Measurements from ENCODE around the gene CDK2AP2.
"Not testable (repeated sequence)": the region's sequence is repeated elsewhere in the genome, so short reads cannot be mapped to it uniquely, and the experiment has no call there.

CDK2AP2 gene, protein sequence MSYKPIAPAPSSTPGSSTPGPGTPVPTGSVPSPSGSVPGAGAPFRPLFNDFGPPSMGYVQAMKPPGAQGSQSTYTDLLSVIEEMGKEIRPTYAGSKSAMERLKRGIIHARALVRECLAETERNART

DNA sequence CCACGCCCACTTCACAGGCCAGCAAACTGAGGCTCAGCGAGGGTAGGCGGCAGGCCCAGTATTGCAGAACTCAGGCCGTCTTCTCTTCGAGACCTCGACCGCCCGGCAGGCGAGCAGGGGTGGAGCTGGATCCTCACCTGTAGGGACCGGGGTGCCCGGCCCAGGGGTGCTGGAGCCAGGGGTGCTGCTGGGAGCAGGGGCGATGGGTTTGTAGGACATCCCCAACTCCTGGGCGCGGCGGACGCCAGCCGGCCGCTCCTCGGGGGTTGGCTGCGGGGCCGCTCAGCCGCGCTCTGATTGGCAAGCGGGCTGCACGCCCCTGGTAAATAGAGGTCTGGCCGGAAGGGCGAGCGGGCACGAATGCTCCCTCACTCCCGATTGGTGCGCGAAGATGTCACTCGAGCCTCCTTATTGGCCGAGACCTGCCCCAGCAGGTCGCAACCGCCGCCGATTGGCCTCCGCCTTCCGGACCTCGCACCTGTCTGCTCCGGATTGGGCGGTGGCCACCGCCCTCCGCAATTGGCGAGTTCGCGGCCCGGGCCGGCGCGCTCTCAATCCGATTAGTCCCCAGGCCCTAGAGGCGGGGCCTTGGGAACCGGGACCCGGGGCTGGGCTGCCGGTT lies at the start of gene CDK2AP2:
TSS of gene CDK2AP2 (minus strand) at position 299 of the 622 bp plus-strand sequence. CDS start at position 219, 80 bp downstream.
- Histone ChIP-seq H3K4me3 (ENCODE audit: low read depth, low read length) (peak within 1 kb of the TSS; percentile 89), H3K4me1 (ENCODE audit: control insufficient read depth, insufficient read depth, low read length) (peaks cover 23% of the 10 kb centered on the region), H3K9me3 (ENCODE audit: control insufficient read depth, insufficient read depth, low read depth, low read length) (no peaks in the 10 kb centered on the region), H3K9ac (ENCODE audit: low read length) (peak within 1 kb of the TSS; percentile 67), H3K27ac (ENCODE audit: low read depth, low read length) (peak within 1 kb of the TSS; percentile 75; the same call in 1 of the 2 replicates), H3K36me3 (ENCODE audit: control insufficient read depth, insufficient read depth, low read length) (0 out of 2 replicates have a peak, but pooled peaks cover 2% of the 10 kb centered on the region), H3K27me3 (ENCODE audit: control insufficient read depth, insufficient read depth, low read length) (peaks cover 11% of the 10 kb centered on the region)

DNA sequence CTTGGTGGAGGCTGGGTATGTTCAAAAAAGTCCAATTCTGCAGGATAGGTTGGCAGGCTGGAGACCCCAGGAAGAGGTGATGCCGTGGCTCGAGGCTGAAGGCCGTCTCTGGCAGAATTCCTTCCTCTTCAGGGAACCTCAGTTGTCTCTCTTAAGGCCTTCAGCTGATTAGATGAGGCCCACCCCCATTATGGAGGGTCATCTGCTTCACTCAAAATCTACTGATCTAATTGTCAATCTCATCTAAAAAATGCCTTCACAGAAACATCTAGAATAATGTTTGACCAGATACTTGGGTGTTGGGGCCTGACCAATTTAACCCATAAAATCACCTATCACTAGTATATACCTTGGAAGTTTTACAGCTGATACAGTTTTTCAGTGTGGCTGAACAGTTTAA lies 48.3 kb upstream of the CDK2AP2 start:
- Histone ChIP-seq H3K9ac (ENCODE audit: low read length) (no peak overlapping the region), H3K4me1 (ENCODE audit: control insufficient read depth, insufficient read depth, low read length) (no peaks in the 10 kb centered on the region), H3K36me3 (ENCODE audit: control insufficient read depth, insufficient read depth, low read length) (no peaks in the 10 kb centered on the region), H3K4me3 (ENCODE audit: low read depth, low read length) (no peak overlapping the region), H3K27me3 (ENCODE audit: control insufficient read depth, insufficient read depth, low read length) (no peaks in the 10 kb centered on the region), H3K27ac (ENCODE audit: low read depth, low read length) (no peak overlapping the region), H3K9me3 (ENCODE audit: control insufficient read depth, insufficient read depth, low read depth, low read length) (peaks cover 14% of the 10 kb centered on the region)

DNA sequence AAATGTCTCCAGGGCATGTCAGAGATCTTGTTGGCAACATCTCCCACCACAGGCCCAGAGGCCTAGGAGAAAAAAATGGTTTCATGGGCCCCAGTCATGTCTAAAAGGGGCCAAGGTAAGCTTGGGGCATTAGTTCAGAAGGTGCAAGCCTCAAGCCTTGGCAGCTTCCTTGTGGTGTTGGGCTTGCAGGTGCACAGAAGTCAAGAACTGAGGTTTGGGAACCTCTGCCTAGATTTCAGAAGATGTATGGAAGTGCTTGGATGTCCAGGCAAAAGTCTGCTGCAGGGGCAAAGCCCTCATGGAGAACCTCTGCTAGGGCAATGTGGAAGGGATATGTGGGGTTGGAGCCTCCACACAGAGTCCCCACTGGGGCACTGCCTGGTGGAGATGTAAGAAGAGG lies 43.7 kb upstream of the CDK2AP2 start:
- H3K4me1 ChIP-seq (ENCODE audit: control insufficient read depth, insufficient read depth, low read length); H3K36me3 ChIP-seq (ENCODE audit: control insufficient read depth, insufficient read depth, low read length): not testable (repeated sequence)
- peaks cover 23% of the 10 kb centered on the region for H3K9me3 ChIP-seq (ENCODE audit: control insufficient read depth, insufficient read depth, low read depth, low read length)

DNA sequence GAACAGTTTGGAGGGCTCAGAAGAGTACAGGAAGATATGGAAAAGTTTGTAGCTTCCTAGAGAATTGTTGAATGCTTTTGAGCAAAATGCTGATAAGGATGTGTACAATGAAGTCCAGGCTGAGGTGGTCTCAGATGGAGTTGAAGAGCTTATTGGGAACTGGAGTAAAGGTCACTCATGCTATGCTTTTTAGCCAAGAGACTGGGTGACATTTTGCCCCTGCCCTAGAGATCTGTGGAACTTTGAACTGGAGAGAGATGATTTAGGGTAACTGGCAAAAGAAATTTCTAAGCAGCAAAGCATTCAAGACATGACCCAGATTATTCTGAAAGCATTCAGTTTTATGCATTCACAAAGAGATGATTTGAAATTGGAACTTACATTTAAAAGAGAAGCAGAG lies 43.2 kb upstream of the CDK2AP2 start:
- Histone ChIP-seq H3K36me3 (ENCODE audit: control insufficient read depth, insufficient read depth, low read length) (no peaks in the 10 kb centered on the region), H3K4me1 (ENCODE audit: control insufficient read depth, insufficient read depth, low read length) (no peaks in the 10 kb centered on the region)

More for the DNA sequence above, 43.7 kb upstream of the CDK2AP2 start:
- H3K27ac ChIP-seq (ENCODE audit: low read depth, low read length); H3K4me3 ChIP-seq (ENCODE audit: low read depth, low read length); H3K9ac ChIP-seq (ENCODE audit: low read length); H3K27me3 ChIP-seq (ENCODE audit: control insufficient read depth, insufficient read depth, low read length): not testable (repeated sequence)

DNA sequence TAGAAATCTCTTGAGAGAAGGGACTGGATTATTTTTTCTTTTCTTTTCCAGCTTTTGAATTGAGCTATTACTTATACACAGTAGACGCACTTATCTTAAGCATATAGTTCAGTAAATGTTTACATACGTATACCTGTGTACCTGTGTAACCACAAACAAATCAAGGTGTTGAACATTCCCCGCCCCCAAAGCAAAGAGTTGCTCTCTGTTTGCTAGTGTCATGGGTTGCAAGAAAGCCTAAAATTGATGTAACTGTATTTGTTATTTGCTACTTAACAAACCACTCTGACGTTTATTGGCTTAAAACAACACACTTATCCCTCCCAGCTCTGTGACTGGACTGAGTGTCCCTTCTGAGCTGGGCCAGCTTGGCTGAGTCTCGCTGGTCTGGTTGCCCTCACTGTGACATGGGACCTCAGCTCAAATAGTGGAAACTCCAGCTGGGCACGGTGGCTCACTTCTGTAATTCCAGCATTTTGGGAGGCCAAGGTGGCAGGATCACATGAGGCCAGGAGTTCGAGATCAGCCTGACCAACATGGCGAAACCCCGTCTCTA lies 40.7 kb upstream of the CDK2AP2 start:
- H3K4me1 ChIP-seq (ENCODE audit: control insufficient read depth, insufficient read depth, low read length), result no peaks in the 10 kb centered on the region
- H3K9me3 ChIP-seq (ENCODE audit: control insufficient read depth, insufficient read depth, low read depth, low read length), result peaks cover 23% of the 10 kb centered on the region
- no peak overlapping the region for H3K4me3 ChIP-seq (ENCODE audit: low read depth, low read length)
- H3K27me3 ChIP-seq (ENCODE audit: control insufficient read depth, insufficient read depth, low read length), result no peaks in the 10 kb centered on the region
- H3K36me3 ChIP-seq (ENCODE audit: control insufficient read depth, insufficient read depth, low read length), result no peaks in the 10 kb centered on the region
- no peak overlapping the region for H3K9ac ChIP-seq (ENCODE audit: low read length)
- no peak overlapping the region for H3K27ac ChIP-seq (ENCODE audit: low read depth, low read length)

More for the DNA sequence above, 43.2 kb upstream of the CDK2AP2 start:
- H3K9me3 ChIP-seq (ENCODE audit: control insufficient read depth, insufficient read depth, low read depth, low read length), result peaks cover 23% of the 10 kb centered on the region
- H3K27ac ChIP-seq (ENCODE audit: low read depth, low read length), result no peak overlapping the region
- H3K4me3 ChIP-seq (ENCODE audit: low read depth, low read length), result no peak overlapping the region
- no peaks in the 10 kb centered on the region for H3K27me3 ChIP-seq (ENCODE audit: control insufficient read depth, insufficient read depth, low read length)
- no peak overlapping the region for H3K9ac ChIP-seq (ENCODE audit: low read length)

DNA sequence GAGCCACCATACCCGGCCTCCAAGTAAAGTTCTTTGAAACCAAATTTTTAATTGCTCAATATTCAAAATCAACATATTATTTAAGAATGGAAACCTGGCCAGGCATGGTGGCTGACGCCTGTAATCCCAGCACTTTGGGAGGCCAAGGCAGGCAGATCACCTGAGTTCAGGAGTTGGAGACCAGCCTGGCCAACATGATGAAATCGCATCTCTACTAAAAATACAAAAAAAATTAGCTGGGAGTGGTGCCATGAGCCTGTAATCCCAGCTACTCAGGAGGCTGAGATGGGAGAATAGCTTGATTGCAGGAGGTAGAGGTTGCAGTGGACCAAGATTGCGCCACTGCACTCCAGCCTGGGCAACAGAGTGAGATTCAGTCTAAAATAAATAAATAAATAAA lies 40.1 kb upstream of the CDK2AP2 start:
- H3K9ac ChIP-seq (ENCODE audit: low read length); H3K27me3 ChIP-seq (ENCODE audit: control insufficient read depth, insufficient read depth, low read length); H3K27ac ChIP-seq (ENCODE audit: low read depth, low read length); H3K4me3 ChIP-seq (ENCODE audit: low read depth, low read length); H3K4me1 ChIP-seq (ENCODE audit: control insufficient read depth, insufficient read depth, low read length); H3K36me3 ChIP-seq (ENCODE audit: control insufficient read depth, insufficient read depth, low read length): not testable (repeated sequence)
- H3K9me3 ChIP-seq (ENCODE audit: control insufficient read depth, insufficient read depth, low read depth, low read length), result peaks cover 23% of the 10 kb centered on the region

DNA sequence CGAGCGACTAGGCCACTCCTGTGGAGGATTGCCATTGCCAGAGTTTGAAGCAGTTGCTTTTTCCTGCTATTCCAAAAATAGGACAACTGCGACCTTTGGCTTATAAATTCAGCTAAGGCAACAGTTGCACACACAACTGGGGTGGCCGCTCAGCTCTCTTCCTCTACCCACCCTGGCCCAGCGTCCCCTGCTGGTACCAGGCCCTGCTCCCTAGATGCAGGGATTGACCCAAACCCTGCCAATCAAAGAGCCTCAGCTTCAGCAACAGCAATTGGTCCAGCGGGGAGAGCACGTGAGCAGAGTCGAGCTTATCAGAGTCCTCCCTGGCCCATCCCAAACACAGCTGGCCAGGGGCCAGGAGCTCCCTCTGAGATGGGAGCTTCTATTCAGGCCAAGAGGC lies 37.3 kb upstream of the CDK2AP2 start:
- Histone ChIP-seq H3K36me3 (ENCODE audit: control insufficient read depth, insufficient read depth, low read length) (no peaks in the 10 kb centered on the region), H3K9ac (ENCODE audit: low read length) (no peak overlapping the region), H3K27me3 (ENCODE audit: control insufficient read depth, insufficient read depth, low read length) (no peaks in the 10 kb centered on the region), H3K4me3 (ENCODE audit: low read depth, low read length) (no peak overlapping the region), H3K4me1 (ENCODE audit: control insufficient read depth, insufficient read depth, low read length) (peaks cover 7% of the 10 kb centered on the region), H3K9me3 (ENCODE audit: control insufficient read depth, insufficient read depth, low read depth, low read length) (no peaks in the 10 kb centered on the region), H3K27ac (ENCODE audit: low read depth, low read length) (no peak overlapping the region)

DNA sequence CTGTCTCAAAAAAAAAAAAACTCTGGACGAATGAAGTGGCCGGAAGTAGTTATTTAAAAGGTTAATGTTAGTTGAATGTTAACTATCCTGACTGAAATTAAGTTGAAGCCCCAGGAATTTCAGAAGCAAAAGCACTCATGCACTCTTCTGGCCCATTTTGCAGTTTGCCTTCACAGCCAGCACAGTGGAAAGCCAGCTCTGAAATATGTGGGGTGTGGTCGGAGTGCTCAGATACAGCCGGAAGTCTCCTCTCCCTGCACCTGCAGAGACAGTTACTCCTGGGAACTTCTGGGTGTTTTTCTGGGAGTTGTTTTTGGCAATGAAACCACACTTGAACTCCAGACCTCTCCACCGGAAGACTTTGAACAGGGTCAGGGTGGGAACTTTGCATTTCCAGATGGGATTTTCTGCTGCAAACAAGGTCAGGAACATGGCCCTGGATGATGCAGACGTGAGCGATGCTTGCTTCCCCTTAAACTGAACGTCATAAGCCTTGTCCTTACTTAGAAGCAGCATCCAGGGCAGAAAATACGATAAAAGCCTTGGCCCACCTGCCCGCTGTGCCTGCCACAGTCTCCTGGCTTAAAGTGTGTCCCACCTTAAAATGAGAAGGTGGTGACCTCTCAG lies 36.8 kb upstream of the CDK2AP2 start:
- H3K4me1 ChIP-seq (ENCODE audit: control insufficient read depth, insufficient read depth, low read length), result peaks cover 7% of the 10 kb centered on the region
- H3K4me3 ChIP-seq (ENCODE audit: low read depth, low read length), result no peak overlapping the region
- no peak overlapping the region for H3K9ac ChIP-seq (ENCODE audit: low read length)
- H3K9me3 ChIP-seq (ENCODE audit: control insufficient read depth, insufficient read depth, low read depth, low read length), result no peaks in the 10 kb centered on the region
- no peaks in the 10 kb centered on the region for H3K36me3 ChIP-seq (ENCODE audit: control insufficient read depth, insufficient read depth, low read length)
- no peak overlapping the region for H3K27ac ChIP-seq (ENCODE audit: low read depth, low read length)
- no peaks in the 10 kb centered on the region for H3K27me3 ChIP-seq (ENCODE audit: control insufficient read depth, insufficient read depth, low read length)

DNA sequence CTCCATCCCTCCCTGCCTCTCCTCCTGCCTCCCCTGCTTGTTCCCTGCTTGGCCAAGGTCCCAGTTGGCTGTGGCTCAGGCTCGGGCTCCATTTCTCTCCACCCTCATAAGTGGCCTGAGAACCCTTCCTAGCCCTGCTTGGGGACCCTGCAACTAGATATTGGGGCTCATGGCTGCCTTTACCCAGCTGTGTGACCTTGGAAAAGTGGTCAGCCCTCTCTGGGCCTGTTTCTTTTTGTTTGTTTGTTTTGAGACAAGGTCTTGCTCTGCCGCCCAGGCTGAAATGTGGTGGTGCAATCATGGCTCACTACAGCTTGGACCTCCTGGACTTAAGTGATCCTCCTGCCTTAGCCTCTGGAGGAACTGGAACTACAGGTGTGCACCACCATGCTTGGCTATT lies 35.6 kb upstream of the CDK2AP2 start:
- Histone ChIP-seq H3K27ac (ENCODE audit: low read depth, low read length) (no peak overlapping the region), H3K4me3 (ENCODE audit: low read depth, low read length) (no peak overlapping the region), H3K9me3 (ENCODE audit: control insufficient read depth, insufficient read depth, low read depth, low read length) (peaks cover 4% of the 10 kb centered on the region), H3K36me3 (ENCODE audit: control insufficient read depth, insufficient read depth, low read length) (no peaks in the 10 kb centered on the region), H3K27me3 (ENCODE audit: control insufficient read depth, insufficient read depth, low read length) (no peaks in the 10 kb centered on the region), H3K4me1 (ENCODE audit: control insufficient read depth, insufficient read depth, low read length) (peaks cover 7% of the 10 kb centered on the region), H3K9ac (ENCODE audit: low read length) (no peak overlapping the region)

DNA sequence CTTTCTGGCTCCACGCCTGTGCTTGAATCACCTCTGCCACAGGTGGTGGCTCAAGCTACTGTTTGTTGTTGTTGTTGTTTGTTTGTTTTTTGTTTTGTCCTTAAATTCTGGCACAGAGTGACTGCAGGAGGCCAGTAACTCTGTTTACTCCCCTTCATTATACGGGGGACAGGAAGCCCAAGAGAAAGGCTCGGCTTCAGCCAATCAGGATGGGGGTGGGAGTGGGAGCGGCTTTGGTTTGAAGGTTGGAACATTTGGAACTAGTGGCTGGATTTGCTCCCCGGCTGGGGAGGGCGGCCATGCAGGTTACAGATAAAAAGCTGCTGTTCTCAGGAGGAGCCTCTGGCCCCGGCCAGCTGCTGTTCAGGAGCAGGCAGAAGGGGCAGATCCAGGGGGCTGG lies 35.0 kb upstream of the CDK2AP2 start:
- Histone ChIP-seq H3K27me3 (ENCODE audit: control insufficient read depth, insufficient read depth, low read length) (no peaks in the 10 kb centered on the region), H3K36me3 (ENCODE audit: control insufficient read depth, insufficient read depth, low read length) (no peaks in the 10 kb centered on the region), H3K9me3 (ENCODE audit: control insufficient read depth, insufficient read depth, low read depth, low read length) (peaks cover 4% of the 10 kb centered on the region), H3K9ac (ENCODE audit: low read length) (no peak overlapping the region), H3K27ac (ENCODE audit: low read depth, low read length) (no peak overlapping the region), H3K4me1 (ENCODE audit: control insufficient read depth, insufficient read depth, low read length) (peaks cover 7% of the 10 kb centered on the region), H3K4me3 (ENCODE audit: low read depth, low read length) (no peak overlapping the region)

DNA sequence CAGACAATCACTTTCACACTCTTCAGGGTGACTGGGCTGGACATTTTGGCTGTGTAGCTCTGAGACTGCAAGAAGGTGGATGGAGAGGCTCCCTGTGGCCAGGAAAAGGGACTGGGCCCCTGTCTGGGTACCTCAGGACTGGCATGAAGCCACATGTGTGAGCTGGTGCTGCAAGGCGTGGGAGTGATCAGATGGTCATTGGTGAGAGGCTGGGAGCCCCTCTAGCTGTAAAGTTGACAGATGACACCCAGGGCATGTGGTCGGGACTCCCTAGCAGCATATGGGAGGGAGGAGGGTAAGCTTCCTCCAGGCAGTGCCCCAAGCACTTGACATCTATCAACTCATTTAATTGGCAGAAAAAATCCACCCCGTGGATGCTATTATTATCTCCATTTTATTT lies 34.2 kb upstream of the CDK2AP2 start:
- Histone ChIP-seq H3K4me1 (ENCODE audit: control insufficient read depth, insufficient read depth, low read length) (peaks cover 7% of the 10 kb centered on the region), H3K4me3 (ENCODE audit: low read depth, low read length) (no peak overlapping the region), H3K36me3 (ENCODE audit: control insufficient read depth, insufficient read depth, low read length) (no peaks in the 10 kb centered on the region)

More for the DNA sequence above, 34.2 kb upstream of the CDK2AP2 start:
- no peak overlapping the region for H3K27ac ChIP-seq (ENCODE audit: low read depth, low read length)
- no peak overlapping the region for H3K9ac ChIP-seq (ENCODE audit: low read length)
- no peaks in the 10 kb centered on the region for H3K27me3 ChIP-seq (ENCODE audit: control insufficient read depth, insufficient read depth, low read length)
- peaks cover 4% of the 10 kb centered on the region for H3K9me3 ChIP-seq (ENCODE audit: control insufficient read depth, insufficient read depth, low read depth, low read length)

All from HUES6 (cell line).